ENCODE data around the gene FAH.

FAH gene

GRCh38 chr15:80194914-80195313 lies 42.1 kb downstream of the FAH start:
- DNase-seq (ENCODE audit: low read depth in 2 of 2, low spot score in 1 of 2): no peak

GRCh38 chr15:80199366-80199765 lies 46.6 kb downstream of the FAH start:
- no peak for DNase-seq (ENCODE audit: low read depth in 2 of 2, low spot score in 1 of 2)

- DNase-seq (ENCODE audit: low read depth in 2 of 2, low spot score in 1 of 2): no peak
These were observed 47.1 kb downstream of the FAH start for GRCh38 chr15:80199869-80200268.

GRCh38 chr15:80201256-80202015 lies 48.6 kb downstream of the FAH start:
- DNase-seq (ENCODE audit: low read depth in 2 of 2, low spot score in 1 of 2): no peak

- no peak for DNase-seq (ENCODE audit: low read depth in 2 of 2, low spot score in 1 of 2)
These were observed 49.2 kb downstream of the FAH start for GRCh38 chr15:80202016-80202315.

GRCh38 chr15:80202641-80203360 lies 50.0 kb downstream of the FAH start:
- DNase-seq (ENCODE audit: low read depth in 2 of 2, low spot score in 1 of 2): no peak

GRCh38 chr15:80203361-80203885 lies 50.6 kb downstream of the FAH start:
- DNase-seq (ENCODE audit: low read depth in 2 of 2, low spot score in 1 of 2): no peak

GRCh38 chr15:80204231-80204630 lies 51.4 kb downstream of the FAH start:
- DNase-seq (ENCODE audit: low read depth in 2 of 2, low spot score in 1 of 2): no peak

- DNase-seq (ENCODE audit: low read depth in 2 of 2, low spot score in 1 of 2): no peak
These were observed 55.1 kb downstream of the FAH start for GRCh38 chr15:80207887-80208286.

- DNase-seq (ENCODE audit: low read depth in 2 of 2, low spot score in 1 of 2): no peak
These were observed 56.2 kb downstream of the FAH start for GRCh38 chr15:80208758-80209734.

- no peak for DNase-seq (ENCODE audit: low read depth in 2 of 2, low spot score in 1 of 2)
These were observed 58.1 kb downstream of the FAH start for GRCh38 chr15:80210611-80211573.

GRCh38 chr15:80211976-80212375 lies 59.2 kb downstream of the FAH start:
- no peak for DNase-seq (ENCODE audit: low read depth in 2 of 2, low spot score in 1 of 2)

GRCh38 chr15:80214910-80215309 lies 62.1 kb downstream of the FAH start:
- DNase-seq (ENCODE audit: low read depth in 2 of 2, low spot score in 1 of 2): no peak

- no peak for DNase-seq (ENCODE audit: low read depth in 2 of 2, low spot score in 1 of 2)
These were observed 63.3 kb downstream of the FAH start for GRCh38 chr15:80216141-80216540.

GRCh38 chr15:80216911-80217310 lies 64.1 kb downstream of the FAH start:
- no peak for DNase-seq (ENCODE audit: low read depth in 2 of 2, low spot score in 1 of 2)

GRCh38 chr15:80217327-80217900 lies 64.6 kb downstream of the FAH start:
- DNase-seq (ENCODE audit: low read depth in 2 of 2, low spot score in 1 of 2): no peak

GRCh38 chr15:80219955-80220354 lies 67.2 kb downstream of the FAH start:
- DNase-seq (ENCODE audit: low read depth in 2 of 2, low spot score in 1 of 2): no peak

GRCh38 chr15:80228959-80229610 lies 76.3 kb downstream of the FAH start:
- DNase-seq (ENCODE audit: low read depth in 2 of 2, low spot score in 1 of 2): no peak

GRCh38 chr15:80231371-80231770 lies 78.6 kb downstream of the FAH start:
- no peak for DNase-seq (ENCODE audit: low read depth in 2 of 2, low spot score in 1 of 2)
